Keratinocyte (primary cell): Measurements from ENCODE around the gene NACAD. TPM values are rescaled to one million over a fixed set of nuclear protein-coding genes. Genes with fewer than 3 reads are reported as not detected.

Experiments
- DNase-seq: peaks from one replicate; pipeline ENCODE4 v3.0.0-alpha.2; 2011; ENCODE audit warnings: low read depth, missing footprints, low spot score
- FAIRE-seq: peaks from 2 replicates; lab custom pipeline; 2011; peaks lifted over from hg19 to GRCh38; lab: Jason Lieb, UNC
- H2AFZ ChIP-seq: 2 replicates; pipeline ENCODE4 v1.6.0; 2012; ENCODE audit warnings: low read length, control low read depth, inconsistent platforms; ENCODE audit not compliant: control insufficient read depth
- H3K27ac ChIP-seq: 2 replicates; pipeline ENCODE4 v1.5.1; 2011; ENCODE audit warnings: low read length; ENCODE audit not compliant: control insufficient read depth, insufficient read depth
- H3K27me3 ChIP-seq: 3 replicates; pipeline ENCODE4 v1.6.0; 2011; ENCODE audit warnings: low read length; ENCODE audit not compliant: control insufficient read depth, insufficient read depth; ENCODE audit errors: extremely low read depth
- H3K36me3 ChIP-seq, 2 experiments: 2 replicates in 1 of 2; 3 replicates in 1 of 2; pipeline ENCODE4 v1.5.1; 2011; ENCODE audit warnings: low read length in 2 of 2, mild to moderate bottlenecking in 1 of 2; ENCODE audit not compliant: control insufficient read depth in 2 of 2, insufficient read depth in 2 of 2; ENCODE audit errors: extremely low read depth in 1 of 2
- H3K4me1 ChIP-seq: 3 replicates; pipeline ENCODE4 v1.5.1; 2011; ENCODE audit warnings: low read length; ENCODE audit not compliant: control insufficient read depth, insufficient read depth; ENCODE audit errors: extremely low read depth
- H3K4me2 ChIP-seq: 3 replicates; pipeline ENCODE4 v1.6.0; 2011; ENCODE audit warnings: low read depth, low read length; ENCODE audit not compliant: control insufficient read depth, insufficient read depth; ENCODE audit errors: extremely low read depth
- H3K4me3 ChIP-seq, 3 experiments: fragments of 200-600 bp in 1 of 3; sonication (generic) in 1 of 3; 2 replicates in 2 of 3; 3 replicates in 1 of 3; pipeline ENCODE4 v1.5.1; 2011 to 2016; ENCODE audit warnings: low read length in 3 of 3, mild to moderate bottlenecking in 3 of 3, control low read depth in 2 of 3, inconsistent platforms in 1 of 3, low read depth in 1 of 3, mixed read lengths in 1 of 3, mixed run types in 1 of 3, moderate library complexity in 1 of 3; ENCODE audit not compliant: control insufficient read depth in 2 of 3, insufficient read depth in 2 of 3; ENCODE audit errors: extremely low read depth in 1 of 3
- H3K79me2 ChIP-seq: 2 replicates; pipeline ENCODE4 v1.6.0; 2012; ENCODE audit warnings: low read length; ENCODE audit not compliant: control insufficient read depth, insufficient read depth
- H3K9ac ChIP-seq: 3 replicates; pipeline ENCODE4 v1.6.0; 2011; ENCODE audit warnings: low read length; ENCODE audit not compliant: control insufficient read depth, insufficient read depth; ENCODE audit errors: extremely low read depth
- H3K9me1 ChIP-seq: 3 replicates; pipeline ENCODE4 v1.6.0; 2011; ENCODE audit warnings: low read length; ENCODE audit not compliant: control insufficient read depth, insufficient read depth; ENCODE audit errors: extremely low read depth
- H3K9me3 ChIP-seq: 2 replicates; pipeline ENCODE4 v1.5.1; 2012; ENCODE audit warnings: low read depth, low read length; ENCODE audit not compliant: control insufficient read depth
- H4K20me1 ChIP-seq: 3 replicates; pipeline ENCODE4 v1.6.0; 2011; ENCODE audit warnings: low read length; ENCODE audit not compliant: control insufficient read depth, insufficient read depth; ENCODE audit errors: extremely low read depth
- EZH2 ChIP-seq: IDR thresholded peaks from one replicate; pipeline ENCODE4 v1.6.1; 2012; ENCODE audit warnings: inconsistent platforms, mild to moderate bottlenecking, low read length, moderate library complexity
- dilution Hi-C: fragments of 300-500 bp; cut with MboI; formaldehyde crosslinking; loops from one replicate; pipeline ENCODE4 v1.7.0; 2020; ENCODE audit warnings: low sequenced_read_pairs; ENCODE audit not compliant: extremely low pct_ligation_motif_present
- polyA plus RNA-seq, 5 experiments: library from polyadenylated mRNA; depleted of rRNA in 3 of 5; stranded (reverse) in 3 of 5; stranded (forward) in 1 of 5; unstranded in 1 of 5; fragments of >200 nt; gene quantifications; 1 replicate in 1 of 5; 2 replicates in 3 of 5; 3 replicates in 1 of 5; pipeline versions ENCODE4 v1.2.1 to v1.2.3, GENCODE V29; 2011 to 2012; ENCODE audit warnings: missing spikeins in 2 of 5, low read depth in 1 of 5, low replicate concordance in 1 of 5
- TF ChIP-seq, protein P1 (sequence below), 3 experiments: IDR thresholded peaks in 1 of 3; conservative IDR thresholded peaks in 1 of 3; optimal IDR thresholded peaks in 1 of 3; 2 replicates in 2 of 3; 3 replicates in 1 of 3; pipeline versions ENCODE3 to v1.5.1; 2011; ENCODE audit warnings: low read length in 3 of 3, mild to moderate bottlenecking in 3 of 3, moderate library complexity in 2 of 3, control low read depth in 1 of 3, inconsistent platforms in 1 of 3; ENCODE audit not compliant: insufficient read depth in 2 of 3; ENCODE audit errors: extremely low read depth in 1 of 3

NACAD gene
- polyA plus RNA-seq, 1 donor (not counting 4 experiments of a cell fraction or from before 2014, with no cell fraction given) = 0.14 TPM

DNA sequence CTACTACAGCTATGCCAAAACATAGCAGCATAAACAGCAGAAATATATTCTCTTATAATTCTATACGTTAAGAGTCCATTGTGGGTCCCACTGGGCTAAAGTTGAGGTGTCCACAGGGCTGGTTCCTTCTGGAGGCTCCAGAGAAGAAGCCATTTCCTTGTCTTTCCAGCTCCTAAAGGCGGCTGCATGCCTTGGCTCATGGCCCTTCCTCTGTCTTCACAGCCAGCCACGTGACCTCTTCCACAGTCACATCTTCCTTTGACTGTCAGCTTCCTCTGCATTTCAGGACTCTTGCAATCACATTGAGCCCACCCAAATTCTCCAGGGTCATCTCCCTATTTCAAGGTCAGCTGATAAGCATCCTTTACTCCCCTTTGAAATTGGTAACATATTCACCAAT is 17.2 kb downstream of the NACAD start:
- H3K9me1 ChIP-seq = no peaks in the 10 kb centered on the region
- H3K36me3 ChIP-seq = peaks cover 42 to 49% of the 10 kb centered on the region in 2 experiments
- H2AFZ ChIP-seq = no peak overlapping the region
- no peak overlapping the region for H3K4me2 ChIP-seq
- H3K79me2 ChIP-seq = peaks cover 2% of the 10 kb centered on the region
- H4K20me1 ChIP-seq = no peaks in the 10 kb centered on the region
- FAIRE-seq = no peak
- TF ChIP-seq, protein P1, sequence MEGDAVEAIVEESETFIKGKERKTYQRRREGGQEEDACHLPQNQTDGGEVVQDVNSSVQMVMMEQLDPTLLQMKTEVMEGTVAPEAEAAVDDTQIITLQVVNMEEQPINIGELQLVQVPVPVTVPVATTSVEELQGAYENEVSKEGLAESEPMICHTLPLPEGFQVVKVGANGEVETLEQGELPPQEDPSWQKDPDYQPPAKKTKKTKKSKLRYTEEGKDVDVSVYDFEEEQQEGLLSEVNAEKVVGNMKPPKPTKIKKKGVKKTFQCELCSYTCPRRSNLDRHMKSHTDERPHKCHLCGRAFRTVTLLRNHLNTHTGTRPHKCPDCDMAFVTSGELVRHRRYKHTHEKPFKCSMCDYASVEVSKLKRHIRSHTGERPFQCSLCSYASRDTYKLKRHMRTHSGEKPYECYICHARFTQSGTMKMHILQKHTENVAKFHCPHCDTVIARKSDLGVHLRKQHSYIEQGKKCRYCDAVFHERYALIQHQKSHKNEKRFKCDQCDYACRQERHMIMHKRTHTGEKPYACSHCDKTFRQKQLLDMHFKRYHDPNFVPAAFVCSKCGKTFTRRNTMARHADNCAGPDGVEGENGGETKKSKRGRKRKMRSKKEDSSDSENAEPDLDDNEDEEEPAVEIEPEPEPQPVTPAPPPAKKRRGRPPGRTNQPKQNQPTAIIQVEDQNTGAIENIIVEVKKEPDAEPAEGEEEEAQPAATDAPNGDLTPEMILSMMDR (optimal IDR thresholded peaks at IDR 0.05 in 1 of 3, IDR thresholded peaks at IDR 0.05 in 1 of 3, conservative IDR thresholded peaks at IDR 0.05 in 1 of 3; ENCODE audit: extremely low read depth in 1 of 3, insufficient read depth in 2 of 3, low read length in 3 of 3) = no peak
- no peak for TF ChIP-seq EZH2
- no peak overlapping the region for H3K27ac ChIP-seq
- no peaks in the 10 kb centered on the region for H3K9me3 ChIP-seq
- DNase-seq = no peak
- peaks cover 4% of the 10 kb centered on the region for H3K4me1 ChIP-seq
- H3K4me3 ChIP-seq = no peak overlapping the region
- dilution Hi-C loops = no loop called here
- H3K27me3 ChIP-seq = no peaks in the 10 kb centered on the region
- H3K9ac ChIP-seq = no peak overlapping the region

DNA sequence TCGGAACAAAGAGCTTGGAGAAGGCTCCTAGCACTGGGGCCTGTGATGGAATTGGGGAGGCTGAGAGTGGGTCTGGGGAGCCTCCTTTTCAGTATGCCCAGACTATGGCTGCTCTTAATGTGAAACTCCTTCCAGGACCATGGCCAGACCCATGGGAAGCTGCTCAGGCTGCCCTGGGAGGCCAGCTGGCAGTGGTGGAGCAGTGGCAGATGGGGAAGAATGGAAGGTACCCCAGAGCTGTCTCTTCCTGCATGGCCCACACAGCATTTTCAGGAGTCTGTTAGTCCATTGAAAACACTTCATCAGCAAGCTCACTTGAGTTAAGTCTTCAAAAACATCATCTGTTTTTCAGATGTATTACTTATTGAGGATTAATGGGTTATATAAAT is 18.5 kb downstream of the NACAD start:
- H3K9ac ChIP-seq = no peak overlapping the region
- no peaks in the 10 kb centered on the region for H3K27me3 ChIP-seq
- dilution Hi-C loops = no loop called here
- peaks cover 4% of the 10 kb centered on the region for H3K4me1 ChIP-seq
- H3K36me3 ChIP-seq = peaks cover 43% of the 10 kb centered on the region in 2 experiments
- no peak overlapping the region for H3K27ac ChIP-seq
- no peaks in the 10 kb centered on the region for H3K9me1 ChIP-seq
- H3K4me3 ChIP-seq = no peak overlapping the region
- no peaks in the 10 kb centered on the region for H3K9me3 ChIP-seq
- FAIRE-seq = no peak
- H3K79me2 ChIP-seq = peaks cover 5% of the 10 kb centered on the region
- DNase-seq = no peak
- no peak overlapping the region for H2AFZ ChIP-seq
- no peak overlapping the region for H3K4me2 ChIP-seq
- H4K20me1 ChIP-seq = no peaks in the 10 kb centered on the region
- TF ChIP-seq, protein P1 (optimal IDR thresholded peaks at IDR 0.05 in 1 of 3, IDR thresholded peaks at IDR 0.05 in 1 of 3, conservative IDR thresholded peaks at IDR 0.05 in 1 of 3; ENCODE audit: extremely low read depth in 1 of 3, insufficient read depth in 2 of 3, low read length in 3 of 3) = no peak
- no peak for TF ChIP-seq EZH2
